Gastroesophageal sphincter (tissue), 4 donors: ENCODE results near the gene GLI3. TPM values are rescaled to one million over a fixed set of nuclear protein-coding genes. Genes with fewer than 3 reads are reported as not detected.

Experiments used
- ATAC-seq: fragments of 150-250 bp; one replicate; pipeline ENCODE4 v1.9.1; 2016; ENCODE audit warnings: mild to moderate bottlenecking, moderate library complexity
- H3K27ac ChIP-seq, 4 donors: fragments of 200-600 bp; sonication (generic) in 3 of 4; 1 replicate in 3 of 4; 2 replicates in 1 of 4; pipeline ENCODE4 v1.5.1; 2016 to 2019
- H3K27me3 ChIP-seq: fragments of 200-600 bp; sonication (generic); one replicate; pipeline ENCODE4 v1.5.1; 2019
- H3K36me3 ChIP-seq, 2 donors: fragments of 200-600 bp; sonication (generic); one replicate each; pipeline ENCODE4 v1.5.1; 2019; ENCODE audit warnings: control low read depth in 1 of 2
- H3K4me1 ChIP-seq, 3 donors: fragments of 200-600 bp; sonication (generic); 1 replicate in 2 of 3; 2 replicates in 1 of 3; pipeline ENCODE4 v1.5.1; 2016 to 2019; ENCODE audit warnings: control low read depth in 2 of 3
- H3K4me3 ChIP-seq, 2 donors: fragments of 200-600 bp; sonication (generic); one replicate each; pipeline ENCODE4 v1.5.1; 2019; ENCODE audit warnings: mild to moderate bottlenecking in 1 of 2, moderate library complexity in 1 of 2
- H3K9me3 ChIP-seq, 3 donors: fragments of 200-600 bp; sonication (generic); one replicate each; pipeline ENCODE4 v1.5.1; 2017 to 2019; ENCODE audit warnings: control low read depth in 2 of 3
- EP300 ChIP-seq: sonication (generic); formaldehyde crosslinking; IDR thresholded peaks from one replicate; pipeline ENCODE4 v1.6.1; 2017; ENCODE audit warnings: antibody characterized with exemption, mild to moderate bottlenecking
- POLR2A ChIP-seq, 2 donors: fragments of 450-650 bp; IDR thresholded peaks; one replicate each; pipeline ENCODE4 v1.6.1; 2017; ENCODE audit warnings: antibody characterized with exemption in 2 of 2, mild to moderate bottlenecking in 2 of 2, moderate library complexity in 1 of 2
- POLR2AphosphoS5 ChIP-seq: sonication (generic); formaldehyde crosslinking; IDR thresholded peaks from one replicate; pipeline ENCODE4 v1.6.1; 2017; ENCODE audit warnings: antibody characterized with exemption
- WGBS, 2 donors: methylation state at CpG; one replicate each; pipeline ENCODE4 v1.1.5; 2018; ENCODE audit warnings: low coverage in 1 of 2; 5-methylcytosine and 5-hydroxymethylcytosine counted together
- total RNA-seq, 4 donors: library from RNA; depleted of rRNA; stranded (reverse); fragments of >200 nt; gene quantifications; one replicate each; pipeline ENCODE4 v1.1.0, GENCODE V29; 2016
- TF ChIP-seq, protein P1 (sequence below), 4 experiments: fragments of 200-600 bp in 2 of 4; fragments of 450-650 bp in 2 of 4; sonication (generic) in 1 of 4; IDR thresholded peaks; one replicate each; pipeline ENCODE4 v1.5.1; 2017 to 2019; ENCODE audit warnings: antibody characterized with exemption in 4 of 4, mild to moderate bottlenecking in 2 of 4, moderate library complexity in 2 of 4

GLI3 gene
- total RNA-seq, 4 donors from 2014 or later, result 7.3 to 18.2 (median 12.6) TPM

DNA sequence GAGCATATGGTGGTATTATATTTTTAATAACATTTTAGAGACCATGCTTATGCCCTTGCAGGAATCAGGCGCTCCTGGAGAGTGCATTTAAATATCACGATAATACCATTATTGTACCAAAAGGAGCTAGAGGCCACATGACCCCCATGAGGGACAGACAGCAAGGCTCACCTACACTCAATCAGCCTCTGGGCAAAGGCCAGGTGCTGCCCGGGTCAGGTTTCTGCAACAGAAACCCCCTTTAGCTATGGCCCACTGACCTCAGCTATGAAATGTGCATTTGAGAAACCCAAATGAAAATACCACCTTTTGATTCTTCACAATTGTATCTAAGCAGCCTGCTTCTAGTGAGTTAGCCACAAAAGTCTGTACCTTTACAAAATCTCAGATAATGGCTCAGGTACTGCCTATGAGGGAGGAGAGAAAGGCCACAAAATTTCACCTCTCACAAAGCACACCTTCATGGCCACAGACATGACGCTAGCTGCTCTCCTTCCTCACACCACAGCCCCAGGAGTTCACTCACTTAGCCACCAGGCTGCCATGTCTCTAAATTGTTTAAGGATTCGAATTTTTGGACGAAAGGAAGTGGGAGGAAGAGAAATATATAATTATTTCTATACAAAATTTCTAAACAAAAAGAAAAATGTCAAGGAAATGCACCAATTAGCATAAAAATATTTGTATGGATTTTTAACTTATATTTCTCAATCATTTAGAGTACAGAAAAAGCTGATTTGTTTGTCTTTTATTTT, 79.9 kb downstream of the GLI3 start:
- no peaks in the 10 kb centered on the region for H3K9me3 ChIP-seq
- TF ChIP-seq EP300 (no peak), POLR2AphosphoS5 (no peak), POLR2A (IDR thresholded peaks at IDR 0.05) (no peak)
- TF ChIP-seq, protein P1, sequence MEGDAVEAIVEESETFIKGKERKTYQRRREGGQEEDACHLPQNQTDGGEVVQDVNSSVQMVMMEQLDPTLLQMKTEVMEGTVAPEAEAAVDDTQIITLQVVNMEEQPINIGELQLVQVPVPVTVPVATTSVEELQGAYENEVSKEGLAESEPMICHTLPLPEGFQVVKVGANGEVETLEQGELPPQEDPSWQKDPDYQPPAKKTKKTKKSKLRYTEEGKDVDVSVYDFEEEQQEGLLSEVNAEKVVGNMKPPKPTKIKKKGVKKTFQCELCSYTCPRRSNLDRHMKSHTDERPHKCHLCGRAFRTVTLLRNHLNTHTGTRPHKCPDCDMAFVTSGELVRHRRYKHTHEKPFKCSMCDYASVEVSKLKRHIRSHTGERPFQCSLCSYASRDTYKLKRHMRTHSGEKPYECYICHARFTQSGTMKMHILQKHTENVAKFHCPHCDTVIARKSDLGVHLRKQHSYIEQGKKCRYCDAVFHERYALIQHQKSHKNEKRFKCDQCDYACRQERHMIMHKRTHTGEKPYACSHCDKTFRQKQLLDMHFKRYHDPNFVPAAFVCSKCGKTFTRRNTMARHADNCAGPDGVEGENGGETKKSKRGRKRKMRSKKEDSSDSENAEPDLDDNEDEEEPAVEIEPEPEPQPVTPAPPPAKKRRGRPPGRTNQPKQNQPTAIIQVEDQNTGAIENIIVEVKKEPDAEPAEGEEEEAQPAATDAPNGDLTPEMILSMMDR (IDR thresholded peaks at IDR 0.05), result no peak
- H3K4me1 ChIP-seq, result peaks cover 0 to 52% (median 10%) of the 10 kb centered on the region in 3 donors
- WGBS, 2 donors, result 85 to 88% methylated on average over 4 to 6 of the region's 6 CpGs
- no peak overlapping the region for H3K4me3 ChIP-seq
- no peak for ATAC-seq
- no peak overlapping the region for H3K27ac ChIP-seq
- H3K27me3 ChIP-seq, result no peaks in the 10 kb centered on the region
- no peaks in the 10 kb centered on the region for H3K36me3 ChIP-seq

DNA sequence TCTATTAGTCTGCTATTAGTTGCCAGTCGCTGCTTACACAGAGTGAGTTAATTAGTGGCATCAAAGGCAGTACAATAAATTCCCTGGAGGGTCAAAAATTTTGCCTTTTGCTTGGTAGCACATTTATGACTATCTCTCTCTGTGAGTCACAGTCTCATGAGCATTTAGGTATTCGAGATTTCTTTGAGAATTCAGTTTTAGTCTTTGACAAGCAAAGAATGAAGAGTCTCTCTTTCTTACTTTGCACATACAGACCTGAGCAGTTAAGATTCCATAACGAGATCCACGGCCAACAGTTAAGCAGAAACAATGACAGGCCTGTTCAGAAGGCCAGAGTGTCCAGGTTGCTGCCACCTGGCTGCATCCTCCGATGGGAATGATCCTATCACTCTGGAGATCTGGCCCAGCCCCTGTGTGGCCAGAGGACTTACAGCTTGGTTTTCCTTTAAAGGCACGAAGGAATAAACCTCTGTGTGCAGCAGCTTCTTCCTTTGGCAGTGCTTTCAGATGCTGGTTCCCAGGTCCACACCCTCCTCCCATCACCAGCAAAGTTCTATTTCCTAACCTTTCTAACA, 80.6 kb downstream of the GLI3 start:
- 47 to 63% methylated on average over 4 to 6 of the region's 6 CpGs for WGBS, 2 donors
- Histone ChIP-seq H3K27me3 (no peaks in the 10 kb centered on the region), H3K36me3 (no peaks in the 10 kb centered on the region), H3K4me1 (peaks cover 0 to 54% (median 10%) of the 10 kb centered on the region in 3 donors), H3K9me3 (no peaks in the 10 kb centered on the region), H3K4me3 (no peak overlapping the region), H3K27ac (peak overlapping the region in 1 of 4 donors; percentile 33)
- no peak for ATAC-seq
- TF ChIP-seq POLR2A (IDR thresholded peaks at IDR 0.05) (no peak), EP300 (no peak), POLR2AphosphoS5 (no peak)
- TF ChIP-seq, protein P1 (IDR thresholded peaks at IDR 0.05), result no peak

DNA sequence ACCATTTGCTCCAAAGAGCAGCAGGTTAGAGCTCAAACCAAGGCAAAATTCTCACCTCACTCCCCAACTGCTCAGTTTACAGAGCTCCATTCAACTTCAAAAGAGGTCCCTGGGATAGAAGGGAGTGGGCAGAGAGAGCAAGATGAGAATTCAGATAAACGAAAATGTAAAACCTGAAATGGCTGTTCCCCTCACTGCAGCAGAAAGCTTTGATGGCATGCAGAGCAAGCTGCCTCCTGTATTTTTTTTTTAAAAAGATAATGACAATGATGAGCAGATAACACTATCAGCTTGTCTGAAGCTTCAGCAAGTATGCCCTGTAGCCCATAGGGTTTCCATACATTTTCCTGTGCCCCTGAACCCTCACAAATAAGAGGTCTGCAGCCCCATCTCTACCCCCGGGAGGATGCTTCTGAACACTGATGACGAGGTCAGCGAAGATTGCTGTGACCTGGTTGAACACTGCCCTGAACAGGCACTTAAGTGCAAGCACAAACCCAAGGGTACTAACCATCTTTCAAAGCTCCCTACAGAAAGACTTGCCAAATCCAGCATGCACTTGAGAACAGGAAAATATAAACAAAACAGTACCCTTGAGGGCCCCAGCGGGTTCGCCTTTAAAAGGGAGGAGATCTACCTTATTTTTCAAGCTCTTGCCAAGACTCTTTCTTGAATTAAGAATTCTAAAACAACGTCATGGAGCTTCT, 81.3 kb downstream of the GLI3 start:
- 68 to 87% methylated on average over 5 to 7 of the region's 7 CpGs for WGBS, 2 donors
- Histone ChIP-seq H3K4me1 (peaks cover 0 to 56% (median 12%) of the 10 kb centered on the region in 3 donors), H3K9me3 (no peaks in the 10 kb centered on the region), H3K4me3 (no peak overlapping the region), H3K27ac (no peak overlapping the region), H3K27me3 (no peaks in the 10 kb centered on the region), H3K36me3 (no peaks in the 10 kb centered on the region)
- ATAC-seq, result no peak
- TF ChIP-seq, protein P1 (IDR thresholded peaks at IDR 0.05), result no peak
- TF ChIP-seq EP300 (no peak), POLR2A (IDR thresholded peaks at IDR 0.05) (no peak), POLR2AphosphoS5 (no peak)

DNA sequence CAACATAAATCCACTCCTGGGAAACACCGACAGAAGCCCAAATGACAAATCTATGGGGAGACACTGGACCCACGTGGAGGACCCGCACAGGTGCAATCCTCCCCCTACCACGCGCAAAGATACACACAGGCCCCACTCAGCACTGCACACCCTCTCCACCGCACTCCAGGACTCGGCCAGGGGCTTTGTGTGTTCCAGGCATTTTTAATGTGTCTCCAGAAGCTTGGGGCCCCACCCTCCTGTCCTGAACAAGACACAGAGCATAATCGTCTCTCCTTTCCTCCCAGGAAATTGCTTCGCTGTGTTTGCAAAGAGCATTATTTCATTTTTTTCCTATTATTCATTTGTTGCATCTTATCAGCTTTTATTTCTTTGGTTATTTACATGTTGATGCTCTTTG, 82.8 kb downstream of the GLI3 start:
- Histone ChIP-seq H3K27me3 (no peaks in the 10 kb centered on the region), H3K36me3 (no peaks in the 10 kb centered on the region), H3K4me1 (peaks cover 0 to 69% (median 16%) of the 10 kb centered on the region in 3 donors), H3K4me3 (no peak overlapping the region), H3K27ac (no peak overlapping the region), H3K9me3 (no peaks in the 10 kb centered on the region)
- TF ChIP-seq EP300 (no peak), POLR2AphosphoS5 (no peak), POLR2A (IDR thresholded peaks at IDR 0.05) (no peak)
- TF ChIP-seq, protein P1 (IDR thresholded peaks at IDR 0.05), result no peak
- WGBS, 2 donors, result 33 to 55% methylated on average over 2 to 8 of the region's 9 CpGs
- ATAC-seq, result no peak
